DMS153 (cell line): Measurements from ENCODE around the gene TUBGCP4.

ENCODE experiments used
- DNase-seq: peaks from one replicate; lab custom pipeline; 2025; lab: John Stamatoyannopoulos, UW

TUBGCP4 gene

GRCh38 chr15:43404130-43404529 lies 33.2 kb downstream of the TUBGCP4 start:
- no peak for DNase-seq

GRCh38 chr15:43406189-43406588 lies 35.3 kb downstream of the TUBGCP4 start:
- DNase-seq, result no peak

- DNase-seq, result no peak
Observed at GRCh38 chr15:43406808-43407207, 35.9 kb downstream of the TUBGCP4 start.

- DNase-seq, result no peak
Observed at GRCh38 chr15:43408789-43409188, 37.9 kb downstream of the TUBGCP4 start.

GRCh38 chr15:43410572-43411214 lies 39.8 kb downstream of the TUBGCP4 start:
- no peak for DNase-seq

GRCh38 chr15:43412096-43412495 lies 41.2 kb downstream of the TUBGCP4 start:
- DNase-seq, result no peak

GRCh38 chr15:43414196-43414595 lies 43.3 kb downstream of the TUBGCP4 start:
- DNase-seq, result no peak

- DNase-seq, result no peak
Observed at GRCh38 chr15:43420435-43420834, 49.5 kb downstream of the TUBGCP4 start.

- no peak for DNase-seq
Observed at GRCh38 chr15:43420876-43421275, 50.0 kb downstream of the TUBGCP4 start.

- no peak for DNase-seq
Observed at GRCh38 chr15:43423793-43424192, 52.9 kb downstream of the TUBGCP4 start.

GRCh38 chr15:43429687-43430086 lies 58.8 kb downstream of the TUBGCP4 start:
- DNase-seq, result no peak

- DNase-seq, result no peak
Observed at GRCh38 chr15:43433165-43433564, 62.3 kb downstream of the TUBGCP4 start.

- no peak for DNase-seq
Observed at GRCh38 chr15:43433661-43434303, 62.9 kb downstream of the TUBGCP4 start.

- DNase-seq, result no peak
Observed at GRCh38 chr15:43434446-43434845, 63.5 kb downstream of the TUBGCP4 start.

GRCh38 chr15:43436395-43436794 lies 65.5 kb downstream of the TUBGCP4 start:
- DNase-seq, result no peak

- no peak for DNase-seq
Observed at GRCh38 chr15:43439268-43439667, 68.4 kb downstream of the TUBGCP4 start.

GRCh38 chr15:43440721-43441281 lies 69.9 kb downstream of the TUBGCP4 start:
- DNase-seq, result peak; percentile 35

- no peak for DNase-seq
Observed at GRCh38 chr15:43441316-43441715, 70.4 kb downstream of the TUBGCP4 start.

GRCh38 chr15:43446344-43446743 lies 75.4 kb downstream of the TUBGCP4 start:
- DNase-seq, result no peak

- no peak for DNase-seq
Observed at GRCh38 chr15:43449981-43450380, 79.1 kb downstream of the TUBGCP4 start.
